Mesothelial cell of epicardium (in vitro differentiated cells): Measurements from ENCODE around the gene PHTF2. TPM values are rescaled to one million over a fixed set of nuclear protein-coding genes. Genes with fewer than 3 reads are reported as not detected.
"Not testable (repeated sequence)": the region's sequence is repeated elsewhere in the genome, so short reads cannot be mapped to it uniquely, and the experiment has no call there.

Experiments
- DNase-seq, 2 experiments: peaks; one replicate each; pipeline ENCODE4 v3.0.0; 2021; ENCODE audit warnings: low spot score in 2 of 2; ENCODE audit not compliant: unreplicated experiment in 2 of 2
- H3K27ac Mint-ChIP-seq: 2 replicates; pipeline ENCODE4 v1.8.0; 2021; ENCODE audit warnings: mixed read lengths
- H3K27me3 Mint-ChIP-seq: 2 replicates; pipeline ENCODE4 v1.8.0; 2021; ENCODE audit warnings: low read depth, mixed read lengths
- H3K36me3 Mint-ChIP-seq: 2 replicates; pipeline ENCODE4 v1.8.0; 2021; ENCODE audit warnings: mixed read lengths
- H3K4me1 Mint-ChIP-seq: 2 replicates; pipeline ENCODE4 v1.8.0; 2021; ENCODE audit warnings: mixed read lengths
- H3K4me3 Mint-ChIP-seq: 2 replicates; pipeline ENCODE4 v1.8.0; 2021; ENCODE audit warnings: mild to moderate bottlenecking, moderate library complexity, mixed read lengths
- H3K9me3 Mint-ChIP-seq: 2 replicates; pipeline ENCODE4 v1.8.0; 2021; ENCODE audit warnings: mixed read lengths
- total RNA-seq: library from RNA; stranded (reverse); gene quantifications from 3 replicates; pipeline ENCODE4 v1.2.1, GENCODE V29; 2021
- TF ChIP-seq, protein P1 (sequence below): fragments of 200-600 bp; sonication (generic); IDR thresholded peaks from one replicate; pipeline ENCODE4 v1.5.0; 2021; ENCODE audit warnings: antibody characterized with exemption; ENCODE audit not compliant: unreplicated experiment

PHTF2 gene
- total RNA-seq, 1 donor from 2014 or later: 38.2 TPM

DNA sequence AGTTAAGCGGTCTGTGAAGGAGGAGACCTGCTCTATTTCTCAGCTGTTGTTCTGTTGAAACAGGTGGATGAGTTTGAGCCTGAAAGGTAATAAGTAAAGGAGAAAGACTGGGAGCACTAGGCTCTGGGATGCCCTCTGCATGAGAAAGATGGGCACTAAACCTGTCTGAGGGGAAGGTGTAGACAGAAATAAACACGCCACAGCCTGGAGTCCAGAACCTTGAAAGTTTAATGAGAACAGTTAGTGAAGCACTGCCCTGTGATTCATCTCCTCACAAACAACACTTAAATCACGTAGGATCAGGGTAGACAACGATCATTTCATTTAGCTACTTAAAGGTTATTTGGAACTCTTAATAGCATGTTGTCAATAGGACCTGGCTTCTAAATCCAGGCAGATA lies 193.1 kb downstream of the PHTF2 start:
- no peak for DNase-seq
- Mint-ChIP-seq H3K4me3 (no peak overlapping the region), H3K9me3 (peaks cover 15% of the 10 kb centered on the region)

DNA sequence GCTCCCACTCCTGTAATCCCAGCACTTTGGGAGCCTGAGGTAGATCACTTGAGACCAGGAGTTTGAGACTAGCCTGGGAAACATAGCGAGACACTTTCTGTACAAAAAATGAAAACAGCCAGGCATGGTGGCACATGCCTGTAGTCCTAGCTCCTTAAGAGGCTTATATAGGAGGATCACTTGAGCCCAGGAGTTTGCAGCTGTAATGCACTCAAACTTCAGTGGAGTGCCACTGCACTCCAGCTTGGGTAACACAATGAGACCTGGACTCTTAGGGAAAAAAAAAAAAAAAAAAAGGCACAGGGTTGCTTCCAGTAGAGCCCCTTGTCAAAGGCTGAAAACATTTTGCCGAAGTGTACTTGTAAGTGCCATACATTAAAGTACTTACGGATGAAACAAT lies 195.3 kb downstream of the PHTF2 start:
- no peaks in the 10 kb centered on the region for H3K4me1 Mint-ChIP-seq
- peaks cover 14% of the 10 kb centered on the region for H3K9me3 Mint-ChIP-seq
- H3K27me3 Mint-ChIP-seq: no peaks in the 10 kb centered on the region
- no peaks in the 10 kb centered on the region for H3K36me3 Mint-ChIP-seq
- TF ChIP-seq, protein P1, sequence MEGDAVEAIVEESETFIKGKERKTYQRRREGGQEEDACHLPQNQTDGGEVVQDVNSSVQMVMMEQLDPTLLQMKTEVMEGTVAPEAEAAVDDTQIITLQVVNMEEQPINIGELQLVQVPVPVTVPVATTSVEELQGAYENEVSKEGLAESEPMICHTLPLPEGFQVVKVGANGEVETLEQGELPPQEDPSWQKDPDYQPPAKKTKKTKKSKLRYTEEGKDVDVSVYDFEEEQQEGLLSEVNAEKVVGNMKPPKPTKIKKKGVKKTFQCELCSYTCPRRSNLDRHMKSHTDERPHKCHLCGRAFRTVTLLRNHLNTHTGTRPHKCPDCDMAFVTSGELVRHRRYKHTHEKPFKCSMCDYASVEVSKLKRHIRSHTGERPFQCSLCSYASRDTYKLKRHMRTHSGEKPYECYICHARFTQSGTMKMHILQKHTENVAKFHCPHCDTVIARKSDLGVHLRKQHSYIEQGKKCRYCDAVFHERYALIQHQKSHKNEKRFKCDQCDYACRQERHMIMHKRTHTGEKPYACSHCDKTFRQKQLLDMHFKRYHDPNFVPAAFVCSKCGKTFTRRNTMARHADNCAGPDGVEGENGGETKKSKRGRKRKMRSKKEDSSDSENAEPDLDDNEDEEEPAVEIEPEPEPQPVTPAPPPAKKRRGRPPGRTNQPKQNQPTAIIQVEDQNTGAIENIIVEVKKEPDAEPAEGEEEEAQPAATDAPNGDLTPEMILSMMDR: no peak
- no peak for DNase-seq
- H3K27ac Mint-ChIP-seq: no peak overlapping the region
- no peak overlapping the region for H3K4me3 Mint-ChIP-seq

More for the DNA sequence above, 193.1 kb downstream of the PHTF2 start:
- TF ChIP-seq, protein P1: no peak
- Mint-ChIP-seq H3K27ac (no peak overlapping the region), H3K27me3 (no peaks in the 10 kb centered on the region), H3K36me3 (no peaks in the 10 kb centered on the region), H3K4me1 (no peaks in the 10 kb centered on the region)

DNA sequence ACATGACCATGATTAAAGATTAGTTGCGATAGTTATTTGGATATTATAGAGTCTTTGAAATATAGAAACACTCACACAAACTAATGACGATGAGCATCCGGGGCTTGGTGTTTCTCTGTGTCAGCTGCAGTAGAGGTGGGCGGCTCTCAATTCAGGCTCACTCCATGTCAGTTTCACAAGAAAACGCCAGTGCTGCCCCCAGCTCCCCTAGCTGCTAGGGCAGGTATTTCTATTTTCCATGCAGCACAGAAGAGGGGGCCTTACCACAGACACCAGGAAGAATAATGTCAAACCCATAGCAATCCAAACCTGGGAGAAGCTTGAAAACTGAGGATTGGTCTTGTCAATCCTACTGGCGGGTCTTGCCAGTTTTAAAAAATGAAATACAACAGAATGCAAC lies 197.1 kb downstream of the PHTF2 start:
- peaks cover 13% of the 10 kb centered on the region for H3K9me3 Mint-ChIP-seq
- no peak overlapping the region for H3K27ac Mint-ChIP-seq
- H3K27me3 Mint-ChIP-seq: no peaks in the 10 kb centered on the region
- no peak for DNase-seq
- H3K4me3 Mint-ChIP-seq: no peak overlapping the region
- no peaks in the 10 kb centered on the region for H3K36me3 Mint-ChIP-seq
- no peaks in the 10 kb centered on the region for H3K4me1 Mint-ChIP-seq
- TF ChIP-seq, protein P1: no peak

DNA sequence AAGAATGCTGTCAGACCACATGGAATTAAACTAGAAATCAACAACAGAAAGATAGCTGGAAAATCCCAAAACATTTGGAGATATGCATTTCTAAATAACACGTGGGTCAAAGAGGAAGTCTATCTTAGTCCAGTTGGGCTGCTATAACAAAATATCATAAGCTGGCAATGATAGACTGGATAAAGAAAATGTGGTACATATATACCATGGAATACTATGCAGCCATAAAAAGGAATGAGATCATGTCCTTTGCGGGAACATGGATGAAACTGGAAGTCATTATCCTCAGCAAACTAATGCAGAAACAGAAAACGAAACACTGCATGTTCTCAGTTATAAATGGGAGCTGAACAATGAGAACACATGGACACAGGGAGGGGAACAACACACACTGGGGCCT lies 200.6 kb downstream of the PHTF2 start:
- DNase-seq, H3K27me3 Mint-ChIP-seq, H3K4me3 Mint-ChIP-seq, H3K27ac Mint-ChIP-seq, H3K4me1 Mint-ChIP-seq, H3K36me3 Mint-ChIP-seq: not testable (repeated sequence)
- H3K9me3 Mint-ChIP-seq: peaks cover 19% of the 10 kb centered on the region

DNA sequence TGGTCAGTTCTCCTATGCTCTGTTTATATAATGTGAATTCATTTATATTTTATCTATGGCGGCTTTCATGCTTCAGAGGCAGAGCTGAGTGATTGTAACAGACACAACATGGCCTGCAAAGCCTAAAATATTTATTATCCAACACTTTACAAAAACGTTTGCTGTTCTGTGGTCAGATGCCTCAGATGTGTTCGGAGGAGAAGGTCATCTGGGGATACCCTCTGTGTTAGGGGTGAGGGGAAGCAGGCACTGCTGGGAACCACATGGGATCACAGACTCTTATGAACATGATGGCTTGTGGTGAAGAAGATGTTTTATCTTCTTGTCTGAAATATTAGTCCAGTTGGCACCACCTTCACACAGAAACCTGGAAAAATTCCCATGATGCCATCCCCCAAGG lies 203.4 kb downstream of the PHTF2 start:
- Mint-ChIP-seq H3K27me3 (no peaks in the 10 kb centered on the region), H3K9me3 (peaks cover 23% of the 10 kb centered on the region), H3K36me3 (no peaks in the 10 kb centered on the region), H3K4me3 (no peak overlapping the region), H3K27ac (no peak overlapping the region), H3K4me1 (no peaks in the 10 kb centered on the region)
- no peak for DNase-seq
- TF ChIP-seq, protein P1: no peak

DNA sequence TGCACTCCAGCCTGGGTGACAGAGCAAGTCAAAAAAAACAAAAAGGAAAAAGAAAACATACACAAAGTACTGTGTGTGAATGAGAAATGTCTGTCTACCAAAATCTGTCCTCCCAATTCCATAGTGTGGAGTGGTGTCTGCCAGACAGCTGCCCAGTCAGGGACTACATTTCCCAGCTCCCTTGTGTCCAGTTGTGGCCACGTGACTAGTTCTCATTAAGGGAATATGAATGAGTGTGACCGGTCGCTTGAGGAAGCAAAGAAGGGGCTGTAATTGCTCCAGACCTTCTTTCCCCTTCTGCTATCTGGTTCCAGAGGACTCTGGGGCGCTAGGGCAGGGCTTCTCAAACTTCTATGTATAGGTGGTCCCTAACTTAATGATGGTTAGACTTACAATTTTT lies 204.1 kb downstream of the PHTF2 start:
- no peak overlapping the region for H3K27ac Mint-ChIP-seq
- H3K4me3 Mint-ChIP-seq: no peak overlapping the region
- no peaks in the 10 kb centered on the region for H3K36me3 Mint-ChIP-seq
- H3K4me1 Mint-ChIP-seq: no peaks in the 10 kb centered on the region
- TF ChIP-seq, protein P1: no peak
- H3K27me3 Mint-ChIP-seq: no peaks in the 10 kb centered on the region
- DNase-seq: no peak
- peaks cover 23% of the 10 kb centered on the region for H3K9me3 Mint-ChIP-seq
